ENCODE data around the gene PTMS. TPM values are rescaled to one million over a fixed set of nuclear protein-coding genes. Genes with fewer than 3 reads are reported as not detected.

The PTMS gene, protein sequence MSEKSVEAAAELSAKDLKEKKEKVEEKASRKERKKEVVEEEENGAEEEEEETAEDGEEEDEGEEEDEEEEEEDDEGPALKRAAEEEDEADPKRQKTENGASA
- total RNA-seq: 320 to 338 TPM (median 323 TPM) in 3 replicates

- Mint-ChIP-seq H3K27me3 (ENCODE audit: low read depth) (no peaks in the 10 kb centered on the region), H3K9me3 (peaks cover 3% of the 10 kb centered on the region), H3K27ac (peak within 1 kb of the TSS; percentile 90), H3K4me1 (peaks cover 55% of the 10 kb centered on the region), H3K36me3 (peaks cover 3% of the 10 kb centered on the region), H3K4me3 (peak within 1 kb of the TSS; percentile 92)
- TF ChIP-seq CTCF (IDR thresholded peaks at IDR 0.05; ENCODE audit: unreplicated experiment): no peak
- peak; percentile 80 to 85 for DNase-seq (ENCODE audit: low spot score in 2 of 2, unreplicated experiment in 2 of 2)
Observed at GRCh38 chr12:6765634-6766581, at the start of gene PTMS. PTMS (plus strand) TSS chr12:6766363; CDS start chr12:6766706, 343 bp downstream.

DNA sequence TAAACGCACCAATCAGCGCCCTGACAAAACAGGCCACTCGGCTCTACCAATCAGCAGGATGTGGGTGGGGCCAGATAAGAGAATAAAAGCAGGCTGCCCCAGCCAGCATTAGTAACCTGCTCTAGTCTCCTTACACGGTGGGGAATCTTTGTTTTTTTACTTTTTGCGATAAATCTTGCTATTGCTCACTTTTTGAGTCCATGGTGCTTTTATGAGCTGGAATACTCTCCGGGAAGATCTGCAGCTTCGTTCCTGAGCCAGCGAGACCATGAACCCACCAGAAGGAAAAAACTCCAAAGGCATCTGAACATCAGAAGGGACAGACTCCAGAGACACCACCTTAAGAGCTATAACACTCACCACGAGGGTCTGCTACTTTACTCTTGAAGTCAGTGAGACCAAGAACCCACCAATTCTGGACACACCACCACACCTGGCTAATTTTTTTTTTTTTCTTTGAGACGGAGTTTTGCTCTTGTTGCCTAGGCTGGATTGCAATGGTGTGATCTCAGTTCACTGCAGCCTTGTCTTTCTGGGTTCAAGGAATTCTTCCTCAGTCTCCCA lies 49.2 kb upstream of the PTMS start:
- no peaks in the 10 kb centered on the region for H3K36me3 Mint-ChIP-seq
- H3K27ac Mint-ChIP-seq: no peak overlapping the region
- no peaks in the 10 kb centered on the region for H3K4me1 Mint-ChIP-seq
- H3K4me3 Mint-ChIP-seq: no peak overlapping the region
- peaks cover 14% of the 10 kb centered on the region for H3K27me3 Mint-ChIP-seq (ENCODE audit: low read depth)
- H3K9me3 Mint-ChIP-seq: peaks cover 6% of the 10 kb centered on the region
- DNase-seq (ENCODE audit: low spot score in 2 of 2, unreplicated experiment in 2 of 2): no peak
- TF ChIP-seq CTCF (IDR thresholded peaks at IDR 0.05; ENCODE audit: unreplicated experiment): no peak

DNA sequence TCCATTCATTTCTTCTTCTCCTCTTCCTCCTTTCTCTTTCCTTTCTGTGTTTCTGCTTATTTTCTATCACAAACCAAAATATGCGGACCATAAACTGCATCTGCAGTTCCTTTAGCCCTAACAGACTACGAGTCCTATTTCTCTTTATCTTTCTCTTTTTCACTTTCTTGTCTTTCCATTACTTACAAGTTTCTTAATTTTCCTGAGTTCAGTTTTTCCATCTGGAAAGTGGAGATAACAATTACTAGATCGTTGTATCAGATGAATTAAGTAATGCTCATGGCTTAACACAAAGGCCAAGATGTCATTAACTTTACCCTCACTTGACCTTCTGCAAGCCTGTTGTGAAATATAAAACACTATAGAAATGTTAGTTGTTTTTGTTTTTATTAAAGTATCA lies 43.3 kb upstream of the PTMS start:
- Mint-ChIP-seq H3K27ac (peak overlapping the region; percentile 35), H3K4me1 (peaks cover 17% of the 10 kb centered on the region), H3K9me3 (peaks cover 4% of the 10 kb centered on the region), H3K4me3 (peak overlapping the region; percentile 20), H3K27me3 (ENCODE audit: low read depth) (peaks cover 17% of the 10 kb centered on the region), H3K36me3 (peaks cover 5% of the 10 kb centered on the region)
- DNase-seq (ENCODE audit: low spot score in 2 of 2, unreplicated experiment in 2 of 2): no peak
- TF ChIP-seq CTCF (IDR thresholded peaks at IDR 0.05; ENCODE audit: unreplicated experiment): no peak

GRCh38 chr12:6723607-6724408 lies 42.4 kb upstream of the PTMS start, which contains the start of gene COPS7A:
COPS7A (plus strand) TSS chr12:6724046; CDS start chr12:6724657, 611 bp downstream.
- Mint-ChIP-seq H3K4me3 (peak within 1 kb of the TSS; percentile 76), H3K9me3 (peaks cover 4% of the 10 kb centered on the region), H3K27me3 (ENCODE audit: low read depth) (peaks cover 17% of the 10 kb centered on the region), H3K4me1 (peaks cover 17% of the 10 kb centered on the region), H3K36me3 (peaks cover 5% of the 10 kb centered on the region), H3K27ac (peak within 1 kb of the TSS; percentile 83)
- TF ChIP-seq CTCF (IDR thresholded peaks at IDR 0.05; ENCODE audit: unreplicated experiment): no peak
- peak; percentile 80 to 89 for DNase-seq (ENCODE audit: low spot score in 2 of 2, unreplicated experiment in 2 of 2)

GRCh38 chr12:6724409-6724797 lies 41.8 kb upstream of the PTMS start:
- H3K36me3 Mint-ChIP-seq: peaks cover 5% of the 10 kb centered on the region
- DNase-seq (ENCODE audit: low spot score in 2 of 2, unreplicated experiment in 2 of 2): peak in 1 of 2 experiments; percentile 40
- H3K27ac Mint-ChIP-seq: peak overlapping the region; percentile 83

More at GRCh38 chr12:6724409-6724797, 41.8 kb upstream of the PTMS start:
- Mint-ChIP-seq H3K4me1 (peaks cover 17% of the 10 kb centered on the region), H3K4me3 (peak overlapping the region; percentile 76), H3K9me3 (peaks cover 4% of the 10 kb centered on the region), H3K27me3 (ENCODE audit: low read depth) (peaks cover 14% of the 10 kb centered on the region)
- TF ChIP-seq CTCF (IDR thresholded peaks at IDR 0.05; ENCODE audit: unreplicated experiment): no peak
